Brain microvascular endothelial cell (primary cell): Measurements from ENCODE around the gene JMJD7.

Experiments
- DNase-seq: peaks from one replicate; pipeline ENCODE4 v3.0.0-alpha.2; 2020
- H3K27ac ChIP-seq: fragments of 250-450 bp; sonication (Bioruptor Pico); 2 replicates; pipeline ENCODE4 v1.5.1; 2020; ENCODE audit warnings: mild to moderate bottlenecking, moderate library complexity
- H3K27me3 ChIP-seq: fragments of 250-450 bp; sonication (Bioruptor Pico); replicated peaks from 2 replicates; pipeline ENCODE4 v1.5.1; 2020; ENCODE audit warnings: mild to moderate bottlenecking
- H3K36me3 ChIP-seq: fragments of 250-450 bp; sonication (Bioruptor Pico); replicated peaks from 2 replicates; pipeline ENCODE4 v1.5.1; 2020; ENCODE audit warnings: mild to moderate bottlenecking
- H3K4me3 ChIP-seq: 2 replicates; pipeline ENCODE4 v1.5.1; 2011; ENCODE audit warnings: low read depth, mild to moderate bottlenecking, control low read depth, low read length, moderate library complexity
- in situ Hi-C: cut with HindIII; loops from 2 replicates; pipeline ENCODE4 v1.10.0; 2017; ENCODE audit warnings: low sequenced_read_pairs, low pct_ligation_motif_present
- TF ChIP-seq, protein P1 (sequence below): IDR thresholded peaks from 2 replicates; pipeline ENCODE4 v1.5.1; 2011; ENCODE audit warnings: low read depth, mild to moderate bottlenecking, moderate library complexity, low read length, control low read depth, inconsistent platforms; ENCODE audit errors: missing control alignments

JMJD7 gene

DNA sequence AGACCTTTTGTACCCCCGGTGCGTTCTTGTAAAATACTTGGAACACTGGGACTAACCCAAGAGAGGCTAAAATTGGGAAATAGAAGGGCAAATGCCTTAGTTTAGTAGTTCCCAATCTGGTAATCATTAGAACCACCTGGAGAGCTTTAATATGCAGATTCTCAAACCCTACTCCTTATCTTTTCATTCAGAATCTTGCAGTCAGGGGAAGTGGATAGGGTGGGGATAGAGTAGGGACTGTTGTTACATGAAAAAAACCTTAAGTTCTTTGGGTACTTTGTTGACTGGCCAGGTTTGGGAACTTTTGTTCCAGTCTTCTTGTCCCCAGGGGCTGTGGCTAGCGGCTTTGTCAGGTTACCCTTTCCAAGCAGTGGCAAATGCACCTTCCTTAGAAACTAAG is 37.7 kb upstream of the JMJD7 start:
- TF ChIP-seq, protein P1, sequence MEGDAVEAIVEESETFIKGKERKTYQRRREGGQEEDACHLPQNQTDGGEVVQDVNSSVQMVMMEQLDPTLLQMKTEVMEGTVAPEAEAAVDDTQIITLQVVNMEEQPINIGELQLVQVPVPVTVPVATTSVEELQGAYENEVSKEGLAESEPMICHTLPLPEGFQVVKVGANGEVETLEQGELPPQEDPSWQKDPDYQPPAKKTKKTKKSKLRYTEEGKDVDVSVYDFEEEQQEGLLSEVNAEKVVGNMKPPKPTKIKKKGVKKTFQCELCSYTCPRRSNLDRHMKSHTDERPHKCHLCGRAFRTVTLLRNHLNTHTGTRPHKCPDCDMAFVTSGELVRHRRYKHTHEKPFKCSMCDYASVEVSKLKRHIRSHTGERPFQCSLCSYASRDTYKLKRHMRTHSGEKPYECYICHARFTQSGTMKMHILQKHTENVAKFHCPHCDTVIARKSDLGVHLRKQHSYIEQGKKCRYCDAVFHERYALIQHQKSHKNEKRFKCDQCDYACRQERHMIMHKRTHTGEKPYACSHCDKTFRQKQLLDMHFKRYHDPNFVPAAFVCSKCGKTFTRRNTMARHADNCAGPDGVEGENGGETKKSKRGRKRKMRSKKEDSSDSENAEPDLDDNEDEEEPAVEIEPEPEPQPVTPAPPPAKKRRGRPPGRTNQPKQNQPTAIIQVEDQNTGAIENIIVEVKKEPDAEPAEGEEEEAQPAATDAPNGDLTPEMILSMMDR: no peak
- Histone ChIP-seq H3K4me3 (no peak overlapping the region), H3K27ac (no peak overlapping the region), H3K27me3 (no peaks in the 10 kb centered on the region), H3K36me3 (no peaks in the 10 kb centered on the region)
- DNase-seq: no peak
- in situ Hi-C loops: no loop called here

DNA sequence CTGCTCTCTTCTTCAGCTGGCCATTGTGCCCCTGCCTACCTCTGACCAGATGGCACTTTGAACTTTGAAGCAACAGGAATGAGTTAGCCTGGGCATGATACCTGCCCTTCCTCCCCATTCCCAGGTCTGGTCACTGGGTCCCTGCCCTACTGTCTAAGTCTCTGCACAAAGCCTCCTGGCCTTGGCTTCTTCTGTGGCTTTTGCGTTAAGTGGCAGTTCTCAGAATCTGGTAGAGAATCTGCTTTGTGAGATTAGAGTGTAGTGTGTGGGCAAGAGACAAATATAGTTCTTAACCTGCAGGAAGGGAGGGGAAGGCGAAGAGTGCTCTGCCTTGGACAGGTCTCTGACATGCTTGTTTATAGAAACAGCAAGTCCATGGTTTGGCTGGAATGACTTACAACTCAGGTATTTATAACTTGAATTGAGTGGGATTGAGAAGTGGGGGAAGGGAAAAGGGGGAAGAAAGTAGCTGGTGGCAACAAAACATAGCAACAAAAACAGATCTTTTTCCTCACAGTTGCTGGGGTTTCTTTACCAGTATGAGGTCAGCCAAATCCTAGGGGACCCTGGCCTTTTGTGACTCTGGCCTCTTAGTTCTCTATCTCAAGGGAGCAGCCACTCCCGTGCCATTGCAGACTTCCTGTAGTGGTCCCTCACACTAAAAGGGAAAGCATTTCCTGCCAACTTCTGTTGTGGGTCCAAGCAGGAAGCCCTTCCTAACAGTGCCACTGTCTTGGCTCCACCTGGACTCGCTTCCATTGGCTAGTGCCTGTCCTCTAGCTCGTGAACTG is 36.9 kb upstream of the JMJD7 start:
- DNase-seq: peak; percentile 74
- H3K27ac ChIP-seq: peak overlapping the region; percentile 64
- TF ChIP-seq, protein P1: no peak
- in situ Hi-C loops: no loop called here
- no peaks in the 10 kb centered on the region for H3K36me3 ChIP-seq
- no peaks in the 10 kb centered on the region for H3K27me3 ChIP-seq
- H3K4me3 ChIP-seq: no peak overlapping the region

DNA sequence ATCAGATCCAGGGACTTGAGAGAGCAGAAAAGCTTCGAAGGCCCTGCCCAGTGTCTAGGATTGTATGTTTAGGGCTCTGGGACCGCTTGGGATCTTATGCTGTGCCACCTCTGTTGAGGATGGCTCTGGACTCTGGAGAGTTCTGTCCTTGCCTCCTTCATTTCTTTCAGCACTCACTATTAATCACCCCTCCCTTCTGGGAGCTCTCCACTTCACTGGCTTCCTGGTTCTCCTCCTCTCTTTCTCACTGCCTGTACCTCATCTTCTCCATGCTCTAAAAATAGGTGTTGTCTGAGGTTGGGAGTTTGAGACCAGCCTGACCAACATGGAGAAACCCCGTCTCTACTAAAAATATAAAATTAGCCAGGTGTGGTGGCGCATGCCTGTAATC is 36.4 kb upstream of the JMJD7 start:
- Histone ChIP-seq H3K36me3 (no peaks in the 10 kb centered on the region), H3K4me3 (no peak overlapping the region), H3K27me3 (no peaks in the 10 kb centered on the region), H3K27ac (peak overlapping the region; percentile 64)
- TF ChIP-seq, protein P1: no peak
- DNase-seq: no peak
- in situ Hi-C loops: no loop called here

DNA sequence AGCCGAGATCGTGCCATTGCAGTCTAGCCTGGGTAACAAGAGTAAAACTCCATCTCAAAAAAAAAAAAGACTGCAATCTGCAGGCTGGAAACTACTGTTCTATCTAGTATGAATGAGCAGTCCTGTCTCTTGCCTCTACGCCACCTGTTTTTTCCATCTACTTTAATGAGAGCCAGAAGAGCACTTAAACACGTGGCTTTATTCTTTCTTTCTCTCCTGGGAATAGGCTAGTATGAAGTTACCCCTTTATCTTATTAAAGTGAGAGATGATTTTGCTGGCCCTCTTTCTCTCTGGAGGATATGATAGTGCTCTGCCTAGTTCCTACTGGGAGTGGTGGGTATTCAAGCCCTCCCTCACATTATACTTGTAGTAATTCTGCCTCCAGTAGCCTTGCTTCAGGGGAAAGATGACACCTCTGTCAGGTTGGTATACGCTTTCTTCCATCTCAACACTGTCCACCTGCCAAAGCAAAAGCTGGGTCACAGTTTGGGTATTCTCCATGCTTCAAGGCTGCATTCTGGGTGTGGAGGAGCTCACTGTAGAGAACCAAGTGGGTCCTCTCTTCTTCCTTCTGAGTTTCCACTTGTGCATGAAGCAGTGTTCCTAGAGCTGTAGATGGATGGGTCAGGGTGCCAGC is 35.8 kb upstream of the JMJD7 start:
- H3K4me3 ChIP-seq: no peak overlapping the region
- no peaks in the 10 kb centered on the region for H3K27me3 ChIP-seq
- TF ChIP-seq, protein P1: no peak
- no peaks in the 10 kb centered on the region for H3K36me3 ChIP-seq
- H3K27ac ChIP-seq: no peak overlapping the region
- in situ Hi-C loops: no loop called here
- no peak for DNase-seq

DNA sequence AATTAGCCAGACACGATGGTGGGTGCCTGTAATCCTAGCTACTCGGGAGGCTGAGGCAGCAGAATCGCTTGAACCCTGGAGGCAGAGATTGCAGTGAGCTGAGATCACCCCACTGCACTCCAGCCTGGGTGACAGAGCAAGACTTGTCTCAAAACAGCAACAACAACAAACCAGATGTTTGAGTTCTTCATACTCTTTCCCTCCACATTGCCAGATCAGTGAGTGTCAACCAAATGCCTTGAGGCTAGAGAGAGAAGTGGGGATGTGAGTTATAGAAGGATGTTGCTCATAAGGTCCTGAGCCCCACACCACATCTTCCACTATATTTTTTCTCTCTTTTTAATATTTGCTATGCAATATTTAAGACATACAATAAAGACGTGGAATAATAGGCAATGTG is 33.8 kb upstream of the JMJD7 start:
- H3K4me3 ChIP-seq: no peak overlapping the region
- TF ChIP-seq, protein P1: no peak
- H3K27me3 ChIP-seq: no peaks in the 10 kb centered on the region
- H3K36me3 ChIP-seq: no peaks in the 10 kb centered on the region
- in situ Hi-C loops: no loop called here
- DNase-seq: no peak
- no peak overlapping the region for H3K27ac ChIP-seq
